Body of pancreas (tissue), 4 donors: ENCODE data around the gene THADA.
A peak's percentile ranks its signal among the peaks of the same experiment; 100 is the strongest.

Experiments used
- CTCF ChIP-seq, 7 experiments: fragments of 450-650 bp in 4 of 7; fragments of 200-600 bp in 3 of 7; sonication (generic) in 3 of 7; IDR thresholded peaks; one replicate each; pipeline ENCODE4 v1.5.1; 2016 to 2019; ENCODE audit warnings: antibody characterized with exemption in 7 of 7
- POLR2A ChIP-seq, 3 donors: fragments of 450-650 bp; IDR thresholded peaks; one replicate each; pipeline ENCODE4 v1.6.1; 2016; ENCODE audit warnings: antibody characterized with exemption in 3 of 3, mild to moderate bottlenecking in 2 of 3

- no peak for TF ChIP-seq CTCF (IDR thresholded peaks at IDR 0.05)
- peak in 1 of 3 donors; percentile 7 for TF ChIP-seq POLR2A (IDR thresholded peaks at IDR 0.05)
Measured at GRCh38 chr2:43221124-43221762, 374.6 kb downstream of the THADA start.
